HCT116 (cell line): ENCODE measurements around the gene AGGF1. TPM values are rescaled to one million over a fixed set of nuclear protein-coding genes. Genes with fewer than 3 reads are reported as not detected.

ENCODE experiments used
- ATAC-seq: fragments of 200-7000 bp; cut with Tn5 transposase; 2 replicates; pipeline ENCODE4 v1.9.1; 2020; ENCODE audit warnings: mild to moderate bottlenecking, moderate library complexity
- BruUV-seq: library from RNA; stranded (reverse); fragments of 400-500 nt; replicated peaks from 2 replicates; lab custom pipeline; 2021; lab: Mats Ljungman, UMichigan
- CTCF ChIA-PET: fragments of 300-600 bp; sonication (Branson Sonifier 250); formaldehyde crosslinking; loops from one replicate; lab custom pipeline; 2021; ENCODE audit warnings: antibody characterized with exemption; lab: Charles Lee
- POLR2A ChIA-PET: fragments of 300-600, 350-600 bp; sonication (Branson Sonifier 250); formaldehyde crosslinking; loops from one replicate; lab custom pipeline; 2021; ENCODE audit warnings: antibody characterized with exemption; lab: Charles Lee
- RAD21 ChIA-PET, 2 experiments: fragments of 300-600 bp; sonication (Branson Sonifier 250); formaldehyde crosslinking; loops; one replicate each; lab custom pipeline; 2023; ENCODE audit warnings: low total read pairs in 2 of 2; ENCODE audit not compliant: uncharacterized antibody in 2 of 2, unreplicated experiment in 2 of 2, low non-redundant PET in 1 of 2; lab: Charles Lee
- DNase-seq: peaks from one replicate; pipeline ENCODE4 v3.0.0-alpha.2; 2010; ENCODE audit warnings: low read depth, low spot score
- H2AFZ ChIP-seq: fragments of 200-600 bp; shearing (Covaris generic), sonication (generic); 2 replicates; pipeline ENCODE4 v1.6.1; 2017; ENCODE audit warnings: low read depth, mixed run types, mixed read lengths, antibody characterized with exemption, low read length; ENCODE audit not compliant: poor library complexity, severe bottlenecking
- H3K27ac ChIP-seq: 2 replicates; pipeline ENCODE4 v1.5.1; 2012; ENCODE audit warnings: low read depth, low read length
- H3K27me3 ChIP-seq: fragments of 200-600 bp; sonication (generic); 2 replicates; pipeline ENCODE4 v1.6.1; 2016; ENCODE audit warnings: mixed run types, low read length, mixed read lengths; ENCODE audit not compliant: insufficient read depth
- H3K36me3 ChIP-seq, 2 experiments: fragments of 200-500 bp in 1 of 2; fragments of 200-600 bp in 1 of 2; sonication (Bioruptor generic) in 1 of 2; sonication (generic) in 1 of 2; 2 replicates each; pipeline versions ENCODE4 v1.5.1 to v1.6.1; 2014 to 2016; ENCODE audit warnings: low read length in 2 of 2, inconsistent platforms in 1 of 2, mixed read lengths in 1 of 2, mixed run types in 1 of 2; ENCODE audit not compliant: insufficient read depth in 2 of 2, control insufficient read depth in 1 of 2
- H3K4me1 ChIP-seq, 2 experiments: fragments of 200-600 bp in 1 of 2; sonication (generic) in 1 of 2; 2 replicates each; pipeline versions ENCODE4 v1.5.1 to v1.6.1; 2012 to 2017; ENCODE audit warnings: low read length in 2 of 2, inconsistent platforms in 1 of 2, mild to moderate bottlenecking in 1 of 2, mixed read lengths in 1 of 2, mixed run types in 1 of 2, moderate library complexity in 1 of 2; ENCODE audit not compliant: insufficient read depth in 2 of 2, control insufficient read depth in 1 of 2
- H3K4me2 ChIP-seq: fragments of 200-600 bp; sonication (generic); 2 replicates; pipeline ENCODE4 v1.6.1; 2017; ENCODE audit warnings: mixed run types, low read length, mixed read lengths
- H3K4me3 ChIP-seq, 2 experiments: fragments of 200-600 bp in 1 of 2; sonication (generic) in 1 of 2; replicated peaks in 1 of 2; 2 replicates each; pipeline ENCODE4 v1.5.1; 2011 to 2016; ENCODE audit warnings: low read length in 2 of 2, control low read depth in 1 of 2, low read depth in 1 of 2, mild to moderate bottlenecking in 1 of 2, mixed read lengths in 1 of 2, mixed run types in 1 of 2
- H3K79me2 ChIP-seq: fragments of 200-600 bp; sonication (generic); 2 replicates; pipeline ENCODE4 v1.6.1; 2017; ENCODE audit warnings: mild to moderate bottlenecking, mixed run types, low read length, moderate library complexity, mixed read lengths; ENCODE audit not compliant: insufficient read depth
- H3K9ac ChIP-seq: fragments of 200-600 bp; sonication (generic); 2 replicates; pipeline ENCODE4 v1.6.1; 2016; ENCODE audit warnings: low read length, mixed read lengths
- H3K9me2 ChIP-seq: fragments of 200-600 bp; sonication (generic), shearing (Covaris generic); 2 replicates; pipeline ENCODE4 v1.6.1; 2017; ENCODE audit warnings: mixed run types, mild to moderate bottlenecking, moderate library complexity; ENCODE audit not compliant: insufficient read depth
- H3K9me3 ChIP-seq, 2 experiments: fragments of 200-500 bp in 1 of 2; fragments of 200-600 bp in 1 of 2; sonication (Bioruptor generic) in 1 of 2; sonication (generic) in 1 of 2; 2 replicates each; pipeline ENCODE4 v1.6.1; 2014 to 2017; ENCODE audit warnings: low read length in 2 of 2, mixed read lengths in 2 of 2, inconsistent platforms in 1 of 2, low read depth in 1 of 2, mild to moderate bottlenecking in 1 of 2, mixed run types in 1 of 2, moderate library complexity in 1 of 2; ENCODE audit not compliant: control insufficient read depth in 1 of 2, insufficient read depth in 1 of 2
- H4K20me1 ChIP-seq: fragments of 200-600 bp; sonication (generic), shearing (Covaris generic); 2 replicates; pipeline ENCODE4 v1.6.1; 2017; ENCODE audit warnings: mixed run types, mild to moderate bottlenecking, moderate library complexity; ENCODE audit not compliant: insufficient read depth
- CBX3 ChIP-seq: IDR thresholded peaks from 2 replicates; pipeline ENCODE4 v1.6.1; 2012; ENCODE audit warnings: low read depth
- CEBPB ChIP-seq: IDR thresholded peaks from 2 replicates; pipeline ENCODE4 v1.6.1; 2012; ENCODE audit warnings: low read depth
- EGR1 ChIP-seq: IDR thresholded peaks from 2 replicates; pipeline ENCODE4 v1.6.1; 2012; ENCODE audit warnings: low read depth
- ELF1 ChIP-seq: IDR thresholded peaks from 2 replicates; pipeline ENCODE4 v1.6.1; 2012; ENCODE audit warnings: low read depth, borderline replicate concordance
- EZH2 ChIP-seq: fragments of 200-600 bp; sonication (generic); IDR thresholded peaks from 2 replicates; pipeline ENCODE4 v1.6.1; 2017; ENCODE audit warnings: antibody characterized with exemption, mixed run types
- EZH2phosphoT487 ChIP-seq: fragments of 200-600 bp; IDR thresholded peaks from 2 replicates; pipeline ENCODE4 v1.6.1; 2018; ENCODE audit warnings: antibody characterized with exemption, borderline replicate concordance
- FOSL1 ChIP-seq: IDR thresholded peaks from 2 replicates; pipeline ENCODE4 v1.6.1; 2012; ENCODE audit warnings: low read depth
- JUND ChIP-seq: IDR thresholded peaks from 2 replicates; pipeline ENCODE4 v1.6.1; 2012
- SIN3A ChIP-seq: IDR thresholded peaks from 2 replicates; pipeline ENCODE4 v1.6.1; 2012; ENCODE audit warnings: low read depth
- SRF ChIP-seq: IDR thresholded peaks from 2 replicates; pipeline ENCODE4 v1.6.1; 2012; ENCODE audit warnings: low read depth
- ZFX ChIP-seq: fragments of 450-650 bp; IDR thresholded peaks from 2 replicates; pipeline ENCODE4 v1.6.1; 2017
- ZNF274 ChIP-seq: fragments of 200-500 bp; sonication (Bioruptor generic); IDR thresholded peaks from 2 replicates; pipeline ENCODE4 v1.6.1; 2014; ENCODE audit warnings: mild to moderate bottlenecking, low read depth, low read length, inconsistent platforms
- intact Hi-C: fragments of 100-400 bp; cut with micrococcal nuclease; formaldehyde crosslinking; loops from 2 replicates; pipeline ENCODE4 v1.10.0; 2022
- total RNA-seq: library from RNA; stranded (reverse); gene quantifications from one replicate; pipeline ENCODE4 v1.2.1, GENCODE V29; 2021; ENCODE audit not compliant: unreplicated experiment
- TF ChIP-seq, protein P1 (sequence below): IDR thresholded peaks from 2 replicates; pipeline ENCODE4 v1.6.1; 2011; ENCODE audit warnings: mild to moderate bottlenecking, low read length, moderate library complexity; ENCODE audit not compliant: insufficient replicate concordance; ENCODE audit errors: extremely low read depth
- TF ChIP-seq, protein P2 (sequence below): IDR thresholded peaks from 2 replicates; pipeline ENCODE4 v1.6.1; 2012; ENCODE audit warnings: low read depth
- TF ChIP-seq, protein P3 (sequence below): IDR thresholded peaks from 2 replicates; pipeline ENCODE4 v1.6.1; 2012

AGGF1 gene
- total RNA-seq, 1 experiment from 2014 or later = 22.2 TPM

DNA sequence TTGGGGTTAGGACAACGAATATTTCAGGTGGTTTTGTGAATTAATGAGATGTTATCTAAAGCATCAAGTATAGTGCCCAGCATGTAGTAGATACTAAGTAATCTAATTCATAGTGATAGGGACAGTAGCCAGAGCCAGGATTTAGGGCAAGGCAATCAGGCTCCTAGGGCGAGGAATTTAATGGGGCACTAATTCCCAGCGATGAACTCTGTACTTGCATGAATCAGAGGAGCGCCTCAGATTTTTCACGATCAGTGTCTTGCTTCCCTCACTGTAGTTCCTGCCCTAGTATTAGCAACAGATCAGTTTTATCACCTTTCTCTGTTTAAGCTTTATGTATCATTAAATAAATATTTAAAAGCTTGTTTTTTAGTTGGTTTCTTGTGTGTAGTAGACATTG lies 3.1 kb downstream of the AGGF1 start:
- Histone ChIP-seq H2AFZ (no peak overlapping the region), H3K27me3 (no peaks in the 10 kb centered on the region), H4K20me1 (no peaks in the 10 kb centered on the region), H3K4me3 (no peak overlapping the region), H3K4me1 (peaks cover 9 to 18% of the 10 kb centered on the region in 2 experiments; a peak in 3 of 4 replicates), H3K9me3 (peaks cover 3 to 16% of the 10 kb centered on the region in 2 experiments; a peak in 2 of 4 replicates)
- CTCF ChIA-PET = no interaction called here
- RAD21 ChIA-PET = no interaction called here
- TF ChIP-seq ZNF274 (no peak), ZFX (no peak), SRF (no peak), EGR1 (no peak), SIN3A (no peak), EZH2 (no peak), CBX3 (no peak), FOSL1 (no peak), CEBPB (no peak), EZH2phosphoT487 (no peak), ELF1 (no peak), JUND (no peak)
- TF ChIP-seq, protein P1, sequence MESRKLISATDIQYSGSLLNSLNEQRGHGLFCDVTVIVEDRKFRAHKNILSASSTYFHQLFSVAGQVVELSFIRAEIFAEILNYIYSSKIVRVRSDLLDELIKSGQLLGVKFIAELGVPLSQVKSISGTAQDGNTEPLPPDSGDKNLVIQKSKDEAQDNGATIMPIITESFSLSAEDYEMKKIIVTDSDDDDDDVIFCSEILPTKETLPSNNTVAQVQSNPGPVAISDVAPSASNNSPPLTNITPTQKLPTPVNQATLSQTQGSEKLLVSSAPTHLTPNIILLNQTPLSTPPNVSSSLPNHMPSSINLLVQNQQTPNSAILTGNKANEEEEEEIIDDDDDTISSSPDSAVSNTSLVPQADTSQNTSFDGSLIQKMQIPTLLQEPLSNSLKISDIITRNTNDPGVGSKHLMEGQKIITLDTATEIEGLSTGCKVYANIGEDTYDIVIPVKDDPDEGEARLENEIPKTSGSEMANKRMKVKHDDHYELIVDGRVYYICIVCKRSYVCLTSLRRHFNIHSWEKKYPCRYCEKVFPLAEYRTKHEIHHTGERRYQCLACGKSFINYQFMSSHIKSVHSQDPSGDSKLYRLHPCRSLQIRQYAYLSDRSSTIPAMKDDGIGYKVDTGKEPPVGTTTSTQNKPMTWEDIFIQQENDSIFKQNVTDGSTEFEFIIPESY = no peak
- TF ChIP-seq, protein P2, sequence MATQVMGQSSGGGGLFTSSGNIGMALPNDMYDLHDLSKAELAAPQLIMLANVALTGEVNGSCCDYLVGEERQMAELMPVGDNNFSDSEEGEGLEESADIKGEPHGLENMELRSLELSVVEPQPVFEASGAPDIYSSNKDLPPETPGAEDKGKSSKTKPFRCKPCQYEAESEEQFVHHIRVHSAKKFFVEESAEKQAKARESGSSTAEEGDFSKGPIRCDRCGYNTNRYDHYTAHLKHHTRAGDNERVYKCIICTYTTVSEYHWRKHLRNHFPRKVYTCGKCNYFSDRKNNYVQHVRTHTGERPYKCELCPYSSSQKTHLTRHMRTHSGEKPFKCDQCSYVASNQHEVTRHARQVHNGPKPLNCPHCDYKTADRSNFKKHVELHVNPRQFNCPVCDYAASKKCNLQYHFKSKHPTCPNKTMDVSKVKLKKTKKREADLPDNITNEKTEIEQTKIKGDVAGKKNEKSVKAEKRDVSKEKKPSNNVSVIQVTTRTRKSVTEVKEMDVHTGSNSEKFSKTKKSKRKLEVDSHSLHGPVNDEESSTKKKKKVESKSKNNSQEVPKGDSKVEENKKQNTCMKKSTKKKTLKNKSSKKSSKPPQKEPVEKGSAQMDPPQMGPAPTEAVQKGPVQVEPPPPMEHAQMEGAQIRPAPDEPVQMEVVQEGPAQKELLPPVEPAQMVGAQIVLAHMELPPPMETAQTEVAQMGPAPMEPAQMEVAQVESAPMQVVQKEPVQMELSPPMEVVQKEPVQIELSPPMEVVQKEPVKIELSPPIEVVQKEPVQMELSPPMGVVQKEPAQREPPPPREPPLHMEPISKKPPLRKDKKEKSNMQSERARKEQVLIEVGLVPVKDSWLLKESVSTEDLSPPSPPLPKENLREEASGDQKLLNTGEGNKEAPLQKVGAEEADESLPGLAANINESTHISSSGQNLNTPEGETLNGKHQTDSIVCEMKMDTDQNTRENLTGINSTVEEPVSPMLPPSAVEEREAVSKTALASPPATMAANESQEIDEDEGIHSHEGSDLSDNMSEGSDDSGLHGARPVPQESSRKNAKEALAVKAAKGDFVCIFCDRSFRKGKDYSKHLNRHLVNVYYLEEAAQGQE = no peak
- TF ChIP-seq, protein P3, sequence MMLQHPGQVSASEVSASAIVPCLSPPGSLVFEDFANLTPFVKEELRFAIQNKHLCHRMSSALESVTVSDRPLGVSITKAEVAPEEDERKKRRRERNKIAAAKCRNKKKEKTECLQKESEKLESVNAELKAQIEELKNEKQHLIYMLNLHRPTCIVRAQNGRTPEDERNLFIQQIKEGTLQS = no peak
- TF ChIP-seq, all 23 proteins: peak for 0
- Histone ChIP-seq H3K36me3 (peaks cover 22 to 30% of the 10 kb centered on the region in 2 experiments; a peak in 3 of 4 replicates), H3K4me2 (no peak overlapping the region), H3K9ac (no peak overlapping the region), H3K79me2 (peaks cover 31% of the 10 kb centered on the region), H3K9me2 (no peaks in the 10 kb centered on the region), H3K27ac (no peak overlapping the region)
- ATAC-seq (no peak), DNase-seq (no peak)
- POLR2A ChIA-PET = no interaction called here
- intact Hi-C loops = no loop called here
- no TSS peak for BruUV-seq
